HPDE6-E6E7 (cell line): Measurements from ENCODE around the gene CYYR1.

Experiments
- DNase-seq: peaks from one replicate; pipeline ENCODE4 v3.0.0; 2011; ENCODE audit warnings: missing footprints; ENCODE audit errors: extremely low spot score

The CYYR1 gene

GRCh38 chr21:26572702-26573381 is at the start of gene CYYR1:
TSS of gene CYYR1 (minus strand) at chr21:26573286. CDS start at chr21:26572940, 346 bp downstream.
- peak; percentile 21 for DNase-seq

DNA sequence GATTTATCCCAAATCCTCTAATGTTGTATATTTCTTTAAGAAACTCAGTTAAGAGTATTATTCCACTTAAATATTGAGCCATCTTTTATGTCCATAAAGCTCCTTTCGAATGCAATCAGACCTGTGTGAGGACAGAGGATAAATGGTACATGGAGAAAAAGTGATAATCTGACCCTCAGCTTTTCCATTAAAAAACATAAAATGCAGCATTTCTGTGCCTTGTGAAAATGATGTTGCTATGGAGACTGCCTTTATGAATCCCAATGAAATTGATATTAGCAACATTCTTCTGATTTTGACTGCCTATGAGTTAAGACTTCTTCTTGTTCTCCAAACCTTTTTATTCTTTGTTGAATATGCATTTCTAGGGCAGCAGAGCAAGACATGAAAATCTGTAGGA is 44.1 kb upstream of the CYYR1 start:
- no peak for DNase-seq

GRCh38 chr21:26614251-26614650 is 41.2 kb upstream of the CYYR1 start:
- no peak for DNase-seq

DNA sequence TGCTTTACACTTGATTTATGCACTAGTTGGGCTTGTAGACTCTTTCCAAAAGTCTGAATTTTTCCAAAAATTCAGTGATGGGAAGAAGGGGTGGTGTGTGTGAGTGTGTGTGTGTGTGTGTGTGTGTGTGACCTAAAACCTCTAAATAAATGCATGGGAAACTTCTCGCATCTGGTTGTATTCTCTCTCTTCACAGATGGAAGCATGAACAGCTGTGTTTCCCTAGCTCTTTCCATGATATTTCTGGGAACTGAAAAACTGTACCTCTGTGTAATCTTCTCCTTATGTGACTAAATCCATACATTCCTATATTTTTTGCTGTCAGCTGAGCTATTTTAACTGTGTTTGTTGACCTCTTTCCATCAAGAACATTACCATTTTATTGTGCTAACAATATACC is 26.2 kb upstream of the CYYR1 start:
- DNase-seq: no peak

GRCh38 chr21:26597981-26598380 is 24.9 kb upstream of the CYYR1 start:
- peak; percentile 39 for DNase-seq

GRCh38 chr21:26597031-26597430 is 23.9 kb upstream of the CYYR1 start:
- no peak for DNase-seq

GRCh38 chr21:26595971-26596370 is 22.9 kb upstream of the CYYR1 start:
- no peak for DNase-seq

GRCh38 chr21:26593800-26594199 is 20.7 kb upstream of the CYYR1 start:
- DNase-seq: no peak

DNA sequence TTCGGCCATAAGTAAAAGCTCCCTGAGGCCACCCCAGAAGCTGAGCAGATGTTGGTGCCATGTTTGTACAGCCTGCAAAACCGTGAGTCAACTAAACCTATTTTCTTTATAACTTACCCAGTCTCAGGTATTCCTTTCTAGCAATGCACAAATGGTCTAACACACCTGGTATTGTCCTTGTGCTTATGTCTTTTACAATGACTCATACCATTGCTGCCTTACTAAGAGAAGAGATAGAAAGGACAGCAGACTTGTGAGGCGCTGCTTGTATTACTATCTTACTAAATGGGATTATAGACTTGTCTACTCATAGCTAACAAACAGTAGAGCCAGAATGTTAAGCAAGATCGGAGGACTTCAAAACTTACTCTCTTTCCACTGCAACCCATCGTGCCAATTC is 18.5 kb upstream of the CYYR1 start:
- DNase-seq: no peak

DNA sequence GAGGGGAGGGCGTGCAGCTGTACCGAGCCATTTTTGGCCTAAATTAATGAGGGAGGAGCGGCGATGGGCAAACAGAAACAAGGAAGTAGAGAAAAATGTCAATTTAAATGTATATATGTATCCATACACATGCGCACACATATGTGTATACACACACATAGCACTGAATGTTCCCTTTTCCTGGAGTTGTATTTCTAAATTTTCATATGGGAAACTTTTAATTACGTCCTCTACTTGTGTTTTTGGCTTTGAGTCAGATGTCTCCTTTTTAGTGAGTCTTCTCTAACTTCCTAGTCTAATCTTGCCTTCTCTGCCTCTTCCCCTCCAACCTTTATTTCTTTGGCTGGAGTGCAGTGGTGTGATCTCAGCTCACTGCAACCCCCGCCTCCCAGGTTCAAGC is 15.4 kb upstream of the CYYR1 start:
- no peak for DNase-seq

GRCh38 chr21:26587736-26588201 is 14.7 kb upstream of the CYYR1 start:
- DNase-seq: peak; percentile 88

DNA sequence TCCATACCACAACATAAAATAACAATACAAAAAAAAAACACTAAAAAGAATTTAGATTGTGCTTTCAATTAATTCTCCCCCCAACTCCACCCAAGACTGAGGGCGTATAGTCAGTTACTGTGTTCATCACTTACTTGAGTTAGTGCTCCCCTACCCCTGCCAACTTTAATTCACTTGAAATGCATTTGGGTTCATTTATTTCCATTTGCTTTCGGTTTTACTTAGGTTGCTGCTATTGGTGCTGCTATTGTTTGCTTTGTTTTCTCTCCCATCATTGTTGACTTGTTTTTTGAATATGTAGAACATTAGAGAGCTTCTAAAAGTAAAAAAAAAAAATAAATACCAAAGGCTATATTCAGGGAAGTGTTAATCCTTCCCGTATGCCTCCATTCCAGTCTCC is 10.7 kb upstream of the CYYR1 start:
- DNase-seq: no peak

DNA sequence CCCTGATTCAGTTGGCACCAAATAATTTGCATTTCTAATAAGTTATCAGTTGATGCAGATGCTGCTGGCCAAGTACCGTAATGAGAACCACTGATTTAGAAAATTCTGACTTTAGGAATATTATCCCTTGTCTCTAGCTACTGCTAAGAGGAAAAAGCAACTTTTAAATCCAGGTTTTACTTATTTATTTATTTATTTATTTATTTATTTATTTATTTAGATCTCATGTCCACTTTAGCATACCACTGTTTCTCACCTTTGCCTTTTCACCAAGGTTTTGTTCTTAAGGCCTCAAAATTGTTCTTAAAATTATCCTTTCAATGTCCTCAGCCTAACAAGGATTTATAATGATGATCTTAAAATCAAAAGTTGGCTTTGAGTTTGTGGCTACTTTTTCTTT is 8.7 kb upstream of the CYYR1 start:
- no peak for DNase-seq

- DNase-seq: no peak
Observed at GRCh38 chr21:26572076-26572701, 897 bp downstream of the CYYR1 start.

DNA sequence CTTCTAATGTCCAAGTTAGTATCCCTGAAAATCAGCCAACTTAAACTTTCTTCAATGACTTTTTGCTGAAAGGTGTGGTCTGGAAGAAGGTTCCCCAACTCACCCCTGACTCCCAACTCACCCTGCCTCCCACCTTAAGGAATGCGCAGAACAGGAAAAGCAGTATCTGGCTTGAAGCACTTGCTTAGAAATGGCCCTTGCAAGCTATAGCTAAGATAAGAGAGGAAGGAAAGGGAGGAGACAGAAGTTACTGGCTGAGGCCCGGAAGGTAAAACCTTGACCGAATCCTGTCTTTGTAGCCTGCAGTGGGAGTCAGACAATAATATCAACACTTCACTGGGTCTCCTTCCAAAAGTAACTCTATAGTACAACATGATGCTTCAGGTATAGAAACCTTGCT is 2.9 kb downstream of the CYYR1 start:
- no peak for DNase-seq

DNA sequence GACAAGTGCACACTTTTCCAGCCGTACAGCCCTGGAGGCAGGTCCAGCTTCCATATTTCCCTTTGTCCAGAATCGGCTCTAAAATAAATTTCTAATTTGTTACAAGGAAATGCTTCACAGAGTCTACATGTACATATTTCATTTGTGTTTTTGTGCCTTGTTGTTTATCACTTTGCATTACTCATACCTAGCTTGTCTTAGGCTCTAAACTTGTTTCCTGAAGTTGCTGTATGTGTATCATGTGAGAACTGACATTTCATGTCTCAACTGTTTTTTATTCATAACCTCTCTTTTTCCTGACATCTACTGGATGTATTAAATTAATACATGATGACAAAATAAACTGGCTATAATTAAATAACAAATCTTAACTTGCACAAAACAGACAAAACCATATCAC is 7.5 kb downstream of the CYYR1 start:
- DNase-seq: no peak

DNA sequence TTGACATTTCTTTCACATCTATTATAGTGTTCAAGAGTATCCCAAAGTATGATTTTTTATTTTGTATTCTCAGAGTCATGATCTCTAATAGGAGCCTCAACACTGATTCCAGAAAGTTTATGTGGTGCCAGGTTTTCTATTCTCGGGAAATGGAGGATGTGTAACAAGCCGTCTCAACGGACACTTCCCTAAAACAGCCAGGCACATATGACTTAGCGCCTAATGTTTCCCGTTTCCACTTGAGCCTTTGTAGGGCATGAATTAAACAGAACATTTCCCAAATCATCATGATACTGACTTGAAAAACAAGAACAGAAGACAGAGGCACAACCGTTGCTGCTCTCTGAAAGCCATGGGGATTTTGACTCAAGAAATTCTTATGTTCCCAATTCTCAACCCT is 8.0 kb downstream of the CYYR1 start:
- no peak for DNase-seq

GRCh38 chr21:26563856-26564503 is 9.1 kb downstream of the CYYR1 start:
- no peak for DNase-seq

DNA sequence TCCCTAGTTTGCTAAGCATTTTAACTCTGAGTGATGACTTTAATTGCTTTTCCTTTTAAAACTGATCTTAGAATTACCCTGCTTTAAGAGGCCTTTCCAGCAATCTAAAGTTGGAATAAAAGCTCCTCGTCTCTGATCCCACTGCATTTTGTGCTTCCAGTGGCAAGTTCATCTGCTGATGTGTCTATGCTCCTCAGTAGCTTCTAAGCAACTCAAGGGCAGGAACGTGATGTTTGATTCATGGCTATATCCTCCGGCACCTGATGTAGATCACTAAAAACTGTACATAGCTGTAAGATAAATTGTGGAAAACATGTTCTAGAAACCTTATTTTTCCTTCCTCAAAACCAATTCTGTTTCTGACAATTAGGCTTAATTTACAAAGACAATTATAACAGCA is 12.5 kb downstream of the CYYR1 start:
- DNase-seq: no peak

DNA sequence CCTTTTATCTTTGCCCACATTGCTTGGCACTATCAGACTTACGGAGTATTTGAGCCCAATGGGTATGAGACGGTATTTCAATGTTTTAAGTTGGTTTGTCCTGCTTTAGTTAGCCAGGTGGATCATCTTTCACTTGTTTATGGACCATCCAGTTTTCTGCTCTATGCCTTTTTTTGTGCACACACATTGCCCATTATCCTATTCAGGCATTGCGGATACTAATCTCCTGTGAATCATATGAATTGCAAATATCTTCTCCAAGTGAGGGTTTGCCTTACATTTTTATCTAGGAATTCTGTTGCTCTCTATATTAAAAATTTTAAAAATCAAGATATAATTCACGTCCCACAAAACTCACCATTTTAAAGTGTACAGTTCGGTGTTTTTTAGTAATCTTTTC is 14.0 kb downstream of the CYYR1 start:
- no peak for DNase-seq

DNA sequence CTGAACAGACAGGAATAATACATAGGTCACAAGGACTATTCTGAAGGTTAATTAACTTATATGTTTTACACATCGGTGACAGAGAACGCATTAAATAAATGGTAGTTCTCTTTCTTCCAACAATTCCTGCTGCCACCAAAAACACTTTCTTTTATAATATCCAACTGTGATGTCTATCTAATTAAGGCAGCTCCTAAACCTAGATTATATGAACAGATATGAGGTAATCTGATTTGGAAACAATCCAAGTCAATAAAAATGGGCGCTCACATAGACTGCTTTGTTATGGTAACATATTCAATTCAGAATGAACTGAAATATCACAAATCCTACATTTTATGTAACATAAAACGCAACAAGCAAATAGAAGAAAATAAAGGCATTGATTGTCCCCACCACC is 16.0 kb downstream of the CYYR1 start:
- no peak for DNase-seq

DNA sequence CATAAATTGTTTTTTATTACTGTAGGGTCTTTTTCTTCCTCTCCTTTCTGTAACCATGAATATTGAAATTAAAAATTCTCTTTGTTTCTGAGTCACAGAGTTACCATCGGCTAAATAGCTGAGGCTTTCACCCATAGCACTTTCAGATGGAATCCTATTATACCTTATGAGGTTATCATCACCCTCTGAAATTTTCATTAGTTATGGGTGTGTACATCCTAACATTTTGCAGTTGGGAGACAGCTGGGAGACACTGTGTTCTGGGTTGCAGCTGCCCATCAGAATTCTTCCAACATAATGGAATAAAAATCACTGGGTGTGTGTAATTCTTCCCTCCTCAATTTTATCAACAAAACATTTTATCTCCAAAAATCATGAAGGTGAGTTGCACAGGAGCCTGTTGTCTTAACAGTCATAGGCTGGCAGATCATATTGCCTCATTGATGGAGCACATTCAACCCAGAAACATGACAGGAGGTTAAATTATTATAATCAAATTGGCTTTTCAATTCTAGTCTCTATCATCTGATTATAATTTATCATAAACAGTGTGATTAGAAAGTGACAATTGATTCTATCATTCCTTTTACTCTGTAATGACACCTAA is 17.4 kb downstream of the CYYR1 start:
- no peak for DNase-seq

DNA sequence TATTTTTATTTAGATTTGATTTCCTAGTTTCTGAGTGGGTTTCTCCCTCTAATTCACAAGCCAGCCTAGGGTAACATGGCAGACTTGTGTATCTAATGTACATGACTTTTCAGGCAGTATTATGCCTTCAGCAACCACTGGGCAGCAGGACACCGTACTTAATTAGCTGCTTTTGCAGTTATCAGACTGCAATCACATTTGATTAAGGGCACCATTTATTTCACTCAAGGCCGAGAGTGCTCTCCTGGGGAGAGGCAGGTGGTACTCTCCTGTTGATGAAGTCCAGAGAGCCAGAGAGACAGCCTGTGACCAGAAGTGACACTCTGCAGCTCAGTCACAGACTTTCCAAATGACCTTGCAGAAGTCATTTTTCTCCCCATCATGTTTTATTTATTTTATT is 18.7 kb downstream of the CYYR1 start:
- DNase-seq: no peak
